Testis (tissue), 2 donors: ENCODE measurements around the gene TIAM1.

Experiments used
- POLR2A ChIP-seq: fragments of 450-650 bp; IDR thresholded peaks from one replicate; pipeline ENCODE4 v1.6.1; 2017; ENCODE audit warnings: antibody characterized with exemption, mild to moderate bottlenecking, moderate library complexity
- TF ChIP-seq, protein P1 (sequence below), 3 experiments: fragments of 450-650 bp in 2 of 3; fragments of 200-600 bp in 1 of 3; sonication (generic) in 1 of 3; IDR thresholded peaks; one replicate each; pipeline ENCODE4 v1.5.1; 2016 to 2019; ENCODE audit warnings: antibody characterized with exemption in 3 of 3, mild to moderate bottlenecking in 2 of 3, moderate library complexity in 1 of 3

DNA sequence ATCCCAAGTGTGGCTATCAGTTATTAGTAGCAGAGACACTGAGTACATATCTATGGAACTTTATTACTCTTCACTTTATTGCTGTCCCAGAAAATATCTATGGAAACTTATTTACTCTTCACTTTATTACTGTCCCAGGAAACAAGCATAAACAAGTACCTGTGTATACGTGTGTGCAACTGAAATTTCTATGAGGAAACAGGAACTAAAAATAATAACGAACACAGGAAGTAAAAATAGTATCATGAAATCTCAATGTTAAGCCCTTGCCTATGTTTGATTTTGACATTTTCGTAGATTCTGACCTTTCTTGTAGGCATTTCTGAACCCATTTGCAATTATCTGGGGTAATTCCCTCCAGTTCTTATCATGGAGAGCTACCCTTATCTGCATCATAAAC, 240.9 kb downstream of the TIAM1 start:
- TF ChIP-seq, protein P1, sequence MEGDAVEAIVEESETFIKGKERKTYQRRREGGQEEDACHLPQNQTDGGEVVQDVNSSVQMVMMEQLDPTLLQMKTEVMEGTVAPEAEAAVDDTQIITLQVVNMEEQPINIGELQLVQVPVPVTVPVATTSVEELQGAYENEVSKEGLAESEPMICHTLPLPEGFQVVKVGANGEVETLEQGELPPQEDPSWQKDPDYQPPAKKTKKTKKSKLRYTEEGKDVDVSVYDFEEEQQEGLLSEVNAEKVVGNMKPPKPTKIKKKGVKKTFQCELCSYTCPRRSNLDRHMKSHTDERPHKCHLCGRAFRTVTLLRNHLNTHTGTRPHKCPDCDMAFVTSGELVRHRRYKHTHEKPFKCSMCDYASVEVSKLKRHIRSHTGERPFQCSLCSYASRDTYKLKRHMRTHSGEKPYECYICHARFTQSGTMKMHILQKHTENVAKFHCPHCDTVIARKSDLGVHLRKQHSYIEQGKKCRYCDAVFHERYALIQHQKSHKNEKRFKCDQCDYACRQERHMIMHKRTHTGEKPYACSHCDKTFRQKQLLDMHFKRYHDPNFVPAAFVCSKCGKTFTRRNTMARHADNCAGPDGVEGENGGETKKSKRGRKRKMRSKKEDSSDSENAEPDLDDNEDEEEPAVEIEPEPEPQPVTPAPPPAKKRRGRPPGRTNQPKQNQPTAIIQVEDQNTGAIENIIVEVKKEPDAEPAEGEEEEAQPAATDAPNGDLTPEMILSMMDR (IDR thresholded peaks at IDR 0.05) = no peak
- no peak for TF ChIP-seq POLR2A
